ENCODE results near the gene ZNF354B. TPM values are rescaled to one million over a fixed set of nuclear protein-coding genes. Genes with fewer than 3 reads are reported as not detected.
"Not testable (repeated sequence)": the region's sequence is repeated elsewhere in the genome, so short reads cannot be mapped to it uniquely, and the experiment has no call there.

Gene ZNF354B
- total and polyA plus RNA-seq, 2 experiments from 2014 or later: 9.0 to 12.3 TPM

DNA sequence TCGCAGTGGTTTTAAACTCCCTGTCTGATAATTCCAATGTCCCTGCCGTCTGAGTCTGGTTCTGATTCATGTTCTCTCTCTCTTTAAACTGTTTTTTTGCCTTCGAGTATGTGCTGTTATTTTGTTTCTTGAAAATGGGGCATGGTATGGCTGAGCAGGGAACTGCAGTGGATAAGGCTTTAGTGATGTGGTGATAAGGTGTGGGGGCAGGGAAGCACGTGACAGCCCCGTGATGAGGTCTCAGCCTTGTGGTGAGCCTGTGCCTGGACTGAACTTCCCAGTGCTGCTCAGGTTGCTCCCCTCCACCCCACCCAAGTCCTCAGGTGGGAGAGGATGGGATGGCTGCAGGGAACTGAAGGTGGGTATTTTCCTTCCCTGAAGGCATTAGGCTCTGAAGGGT is 5.5 kb upstream of the ZNF354B start:
- no peak overlapping the region for H3K27ac Mint-ChIP-seq
- Histone ChIP-seq H3K27me3 (ENCODE audit: insufficient read depth) (no peaks in the 10 kb centered on the region), H3K4me2 (no peak overlapping the region), H3K36me3 (ENCODE audit: insufficient read depth) (no peaks in the 10 kb centered on the region), H3K4me3 (no peak overlapping the region), H2AFZ (peak overlapping the region; percentile 56; the same call in 1 of the 2 replicates), H3K4me1 (ENCODE audit: insufficient read depth) (no peaks in the 10 kb centered on the region), H3K27ac (ENCODE audit: low read depth) (no peak overlapping the region), H4K20me1 (replicated peaks; ENCODE audit: insufficient read depth) (no peaks in the 10 kb centered on the region), H3K79me2 (replicated peaks; ENCODE audit: insufficient read depth) (no peaks in the 10 kb centered on the region), H3F3A (replicated peaks; ENCODE audit: low read depth) (no peaks in the 10 kb centered on the region), H3K9me2 (ENCODE audit: insufficient read depth) (no peaks in the 10 kb centered on the region)
- peaks cover 1% of the 10 kb centered on the region for H3K27me3 Mint-ChIP-seq (ENCODE audit: insufficient read depth, low read depth, poor library complexity)
- ATAC-seq (peak; percentile 65), DNase-seq (ENCODE audit: low spot score) (no peak)
- H3K36me3 Mint-ChIP-seq (ENCODE audit: low read depth): no peaks in the 10 kb centered on the region; the same call in 2 of the 3 replicates
- H3K9me3 Mint-ChIP-seq: peaks cover 61% of the 10 kb centered on the region
- no peak overlapping the region for H3K4me3 Mint-ChIP-seq
- H3K4me1 Mint-ChIP-seq: no peaks in the 10 kb centered on the region
- TF ChIP-seq EZH2 (IDR thresholded peaks at IDR 0.05; ENCODE audit: low read depth, unreplicated experiment) (no peak), NANOG (IDR thresholded peaks at IDR 0.05; ENCODE audit: borderline replicate concordance) (no peak), JUNB (IDR thresholded peaks at IDR 0.05; ENCODE audit: unreplicated experiment) (no peak)
- TF ChIP-seq, protein P1, sequence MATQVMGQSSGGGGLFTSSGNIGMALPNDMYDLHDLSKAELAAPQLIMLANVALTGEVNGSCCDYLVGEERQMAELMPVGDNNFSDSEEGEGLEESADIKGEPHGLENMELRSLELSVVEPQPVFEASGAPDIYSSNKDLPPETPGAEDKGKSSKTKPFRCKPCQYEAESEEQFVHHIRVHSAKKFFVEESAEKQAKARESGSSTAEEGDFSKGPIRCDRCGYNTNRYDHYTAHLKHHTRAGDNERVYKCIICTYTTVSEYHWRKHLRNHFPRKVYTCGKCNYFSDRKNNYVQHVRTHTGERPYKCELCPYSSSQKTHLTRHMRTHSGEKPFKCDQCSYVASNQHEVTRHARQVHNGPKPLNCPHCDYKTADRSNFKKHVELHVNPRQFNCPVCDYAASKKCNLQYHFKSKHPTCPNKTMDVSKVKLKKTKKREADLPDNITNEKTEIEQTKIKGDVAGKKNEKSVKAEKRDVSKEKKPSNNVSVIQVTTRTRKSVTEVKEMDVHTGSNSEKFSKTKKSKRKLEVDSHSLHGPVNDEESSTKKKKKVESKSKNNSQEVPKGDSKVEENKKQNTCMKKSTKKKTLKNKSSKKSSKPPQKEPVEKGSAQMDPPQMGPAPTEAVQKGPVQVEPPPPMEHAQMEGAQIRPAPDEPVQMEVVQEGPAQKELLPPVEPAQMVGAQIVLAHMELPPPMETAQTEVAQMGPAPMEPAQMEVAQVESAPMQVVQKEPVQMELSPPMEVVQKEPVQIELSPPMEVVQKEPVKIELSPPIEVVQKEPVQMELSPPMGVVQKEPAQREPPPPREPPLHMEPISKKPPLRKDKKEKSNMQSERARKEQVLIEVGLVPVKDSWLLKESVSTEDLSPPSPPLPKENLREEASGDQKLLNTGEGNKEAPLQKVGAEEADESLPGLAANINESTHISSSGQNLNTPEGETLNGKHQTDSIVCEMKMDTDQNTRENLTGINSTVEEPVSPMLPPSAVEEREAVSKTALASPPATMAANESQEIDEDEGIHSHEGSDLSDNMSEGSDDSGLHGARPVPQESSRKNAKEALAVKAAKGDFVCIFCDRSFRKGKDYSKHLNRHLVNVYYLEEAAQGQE (IDR thresholded peaks at IDR 0.05; ENCODE audit: unreplicated experiment): no peak
- TF ChIP-seq, protein P2, sequence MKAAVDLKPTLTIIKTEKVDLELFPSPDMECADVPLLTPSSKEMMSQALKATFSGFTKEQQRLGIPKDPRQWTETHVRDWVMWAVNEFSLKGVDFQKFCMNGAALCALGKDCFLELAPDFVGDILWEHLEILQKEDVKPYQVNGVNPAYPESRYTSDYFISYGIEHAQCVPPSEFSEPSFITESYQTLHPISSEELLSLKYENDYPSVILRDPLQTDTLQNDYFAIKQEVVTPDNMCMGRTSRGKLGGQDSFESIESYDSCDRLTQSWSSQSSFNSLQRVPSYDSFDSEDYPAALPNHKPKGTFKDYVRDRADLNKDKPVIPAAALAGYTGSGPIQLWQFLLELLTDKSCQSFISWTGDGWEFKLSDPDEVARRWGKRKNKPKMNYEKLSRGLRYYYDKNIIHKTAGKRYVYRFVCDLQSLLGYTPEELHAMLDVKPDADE (IDR thresholded peaks at IDR 0.05): no peak
- TF ChIP-seq, protein P3, sequence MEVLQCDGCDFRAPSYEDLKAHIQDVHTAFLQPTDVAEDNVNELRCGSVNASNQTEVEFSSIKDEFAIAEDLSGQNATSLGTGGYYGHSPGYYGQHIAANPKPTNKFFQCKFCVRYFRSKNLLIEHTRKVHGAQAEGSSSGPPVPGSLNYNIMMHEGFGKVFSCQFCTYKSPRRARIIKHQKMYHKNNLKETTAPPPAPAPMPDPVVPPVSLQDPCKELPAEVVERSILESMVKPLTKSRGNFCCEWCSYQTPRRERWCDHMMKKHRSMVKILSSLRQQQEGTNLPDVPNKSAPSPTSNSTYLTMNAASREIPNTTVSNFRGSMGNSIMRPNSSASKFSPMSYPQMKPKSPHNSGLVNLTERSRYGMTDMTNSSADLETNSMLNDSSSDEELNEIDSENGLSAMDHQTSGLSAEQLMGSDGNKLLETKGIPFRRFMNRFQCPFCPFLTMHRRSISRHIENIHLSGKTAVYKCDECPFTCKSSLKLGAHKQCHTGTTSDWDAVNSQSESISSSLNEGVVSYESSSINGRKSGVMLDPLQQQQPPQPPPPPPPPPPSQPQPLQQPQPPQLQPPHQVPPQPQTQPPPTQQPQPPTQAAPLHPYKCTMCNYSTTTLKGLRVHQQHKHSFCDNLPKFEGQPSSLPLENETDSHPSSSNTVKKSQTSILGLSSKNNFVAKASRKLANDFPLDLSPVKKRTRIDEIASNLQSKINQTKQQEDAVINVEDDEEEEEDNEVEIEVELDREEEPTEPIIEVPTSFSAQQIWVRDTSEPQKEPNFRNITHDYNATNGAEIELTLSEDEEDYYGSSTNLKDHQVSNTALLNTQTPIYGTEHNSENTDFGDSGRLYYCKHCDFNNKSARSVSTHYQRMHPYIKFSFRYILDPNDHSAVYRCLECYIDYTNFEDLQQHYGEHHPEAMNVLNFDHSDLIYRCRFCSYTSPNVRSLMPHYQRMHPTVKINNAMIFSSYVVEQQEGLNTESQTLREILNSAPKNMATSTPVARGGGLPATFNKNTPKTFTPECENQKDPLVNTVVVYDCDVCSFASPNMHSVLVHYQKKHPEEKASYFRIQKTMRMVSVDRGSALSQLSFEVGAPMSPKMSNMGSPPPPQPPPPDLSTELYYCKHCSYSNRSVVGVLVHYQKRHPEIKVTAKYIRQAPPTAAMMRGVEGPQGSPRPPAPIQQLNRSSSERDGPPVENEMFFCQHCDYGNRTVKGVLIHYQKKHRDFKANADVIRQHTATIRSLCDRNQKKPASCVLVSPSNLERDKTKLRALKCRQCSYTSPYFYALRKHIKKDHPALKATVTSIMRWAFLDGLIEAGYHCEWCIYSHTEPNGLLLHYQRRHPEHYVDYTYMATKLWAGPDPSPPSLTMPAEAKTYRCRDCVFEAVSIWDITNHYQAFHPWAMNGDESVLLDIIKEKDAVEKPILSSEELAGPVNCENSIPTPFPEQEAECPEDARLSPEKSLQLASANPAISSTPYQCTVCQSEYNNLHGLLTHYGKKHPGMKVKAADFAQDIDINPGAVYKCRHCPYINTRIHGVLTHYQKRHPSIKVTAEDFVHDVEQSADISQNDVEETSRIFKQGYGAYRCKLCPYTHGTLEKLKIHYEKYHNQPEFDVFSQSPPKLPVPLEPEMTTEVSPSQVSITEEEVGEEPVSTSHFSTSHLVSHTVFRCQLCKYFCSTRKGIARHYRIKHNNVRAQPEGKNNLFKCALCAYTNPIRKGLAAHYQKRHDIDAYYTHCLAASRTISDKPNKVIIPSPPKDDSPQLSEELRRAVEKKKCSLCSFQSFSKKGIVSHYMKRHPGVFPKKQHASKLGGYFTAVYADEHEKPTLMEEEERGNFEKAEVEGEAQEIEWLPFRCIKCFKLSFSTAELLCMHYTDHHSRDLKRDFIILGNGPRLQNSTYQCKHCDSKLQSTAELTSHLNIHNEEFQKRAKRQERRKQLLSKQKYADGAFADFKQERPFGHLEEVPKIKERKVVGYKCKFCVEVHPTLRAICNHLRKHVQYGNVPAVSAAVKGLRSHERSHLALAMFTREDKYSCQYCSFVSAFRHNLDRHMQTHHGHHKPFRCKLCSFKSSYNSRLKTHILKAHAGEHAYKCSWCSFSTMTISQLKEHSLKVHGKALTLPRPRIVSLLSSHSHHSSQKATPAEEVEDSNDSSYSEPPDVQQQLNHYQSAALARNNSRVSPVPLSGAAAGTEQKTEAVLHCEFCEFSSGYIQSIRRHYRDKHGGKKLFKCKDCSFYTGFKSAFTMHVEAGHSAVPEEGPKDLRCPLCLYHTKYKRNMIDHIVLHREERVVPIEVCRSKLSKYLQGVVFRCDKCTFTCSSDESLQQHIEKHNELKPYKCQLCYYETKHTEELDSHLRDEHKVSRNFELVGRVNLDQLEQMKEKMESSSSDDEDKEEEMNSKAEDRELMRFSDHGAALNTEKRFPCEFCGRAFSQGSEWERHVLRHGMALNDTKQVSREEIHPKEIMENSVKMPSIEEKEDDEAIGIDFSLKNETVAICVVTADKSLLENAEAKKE (CRISPR knock-in tag; IDR thresholded peaks at IDR 0.05): no peak

GRCh38 chr5:178860615-178861014 is 862 bp downstream of the ZNF354B start:
- not testable (repeated sequence) for H3K27ac Mint-ChIP-seq; H3K36me3 ChIP-seq (ENCODE audit: insufficient read depth); H4K20me1 ChIP-seq (replicated peaks; ENCODE audit: insufficient read depth); H3F3A ChIP-seq (replicated peaks; ENCODE audit: low read depth); H3K27me3 Mint-ChIP-seq (ENCODE audit: insufficient read depth, low read depth, poor library complexity); H2AFZ ChIP-seq; H3K27ac ChIP-seq (ENCODE audit: low read depth); H3K79me2 ChIP-seq (replicated peaks; ENCODE audit: insufficient read depth); H3K27me3 ChIP-seq (ENCODE audit: insufficient read depth); H3K4me1 ChIP-seq (ENCODE audit: insufficient read depth); H3K9me3 Mint-ChIP-seq; H3K4me1 Mint-ChIP-seq; DNase-seq (ENCODE audit: low spot score); H3K9me2 ChIP-seq (ENCODE audit: insufficient read depth); H3K4me2 ChIP-seq
- Mint-ChIP-seq H3K4me3 (peak overlapping the region; percentile 73; the same call in 2 of the 3 replicates), H3K36me3 (ENCODE audit: low read depth) (peaks cover 28% of the 10 kb centered on the region)
- ATAC-seq: peak; percentile 46
- peak overlapping the region; percentile 67 for H3K4me3 ChIP-seq

Measured in GM23338 (cell line).